ENCODE measurements around the gene NKX1-1.

NKX1-1 gene

GRCh38 chr4:1369091-1369450 lies 37.2 kb downstream of the NKX1-1 start:
- no peak for TF ChIP-seq CTCF (IDR thresholded peaks at IDR 0.05)
- H3K27me3 ChIP-seq = no peaks in the 10 kb centered on the region
- no peaks in the 10 kb centered on the region for H3K4me1 ChIP-seq (ENCODE audit: control insufficient read depth in 1 of 2, insufficient read depth in 1 of 2, low read depth in 1 of 2, low read length in 1 of 2)
- no peak overlapping the region for H3K4me3 ChIP-seq (ENCODE audit: low read depth in 1 of 2, low read length in 1 of 2)
- H3K36me3 ChIP-seq = peaks cover 84% of the 10 kb centered on the region
- H3K9me3 ChIP-seq = no peaks in the 10 kb centered on the region
- H3K27ac ChIP-seq = no peak overlapping the region

GRCh38 chr4:1368421-1369090 lies 37.7 kb downstream of the NKX1-1 start:
- H3K4me3 ChIP-seq (ENCODE audit: low read depth in 1 of 2, low read length in 1 of 2) = no peak overlapping the region
- H3K4me1 ChIP-seq (ENCODE audit: control insufficient read depth in 1 of 2, insufficient read depth in 1 of 2, low read depth in 1 of 2, low read length in 1 of 2) = no peaks in the 10 kb centered on the region
- peaks cover 79% of the 10 kb centered on the region for H3K36me3 ChIP-seq
- no peak for TF ChIP-seq CTCF (IDR thresholded peaks at IDR 0.05)
- no peak overlapping the region for H3K27ac ChIP-seq
- no peaks in the 10 kb centered on the region for H3K9me3 ChIP-seq
- H3K27me3 ChIP-seq = no peaks in the 10 kb centered on the region

GRCh38 chr4:1367936-1368289 lies 38.3 kb downstream of the NKX1-1 start:
- H3K27ac ChIP-seq = no peak overlapping the region
- no peaks in the 10 kb centered on the region for H3K9me3 ChIP-seq
- no peaks in the 10 kb centered on the region for H3K4me1 ChIP-seq (ENCODE audit: control insufficient read depth in 1 of 2, insufficient read depth in 1 of 2, low read depth in 1 of 2, low read length in 1 of 2)
- peaks cover 75% of the 10 kb centered on the region for H3K36me3 ChIP-seq
- no peak overlapping the region for H3K4me3 ChIP-seq (ENCODE audit: low read depth in 1 of 2, low read length in 1 of 2)
- no peaks in the 10 kb centered on the region for H3K27me3 ChIP-seq
- TF ChIP-seq CTCF (IDR thresholded peaks at IDR 0.05) = no peak

GRCh38 chr4:1367230-1367935 lies 38.9 kb downstream of the NKX1-1 start:
- Histone ChIP-seq H3K36me3 (peaks cover 76% of the 10 kb centered on the region), H3K9me3 (no peaks in the 10 kb centered on the region), H3K4me1 (ENCODE audit: control insufficient read depth in 1 of 2, insufficient read depth in 1 of 2, low read depth in 1 of 2, low read length in 1 of 2) (no peaks in the 10 kb centered on the region), H3K4me3 (ENCODE audit: low read depth in 1 of 2, low read length in 1 of 2) (no peak overlapping the region), H3K27ac (no peak overlapping the region), H3K27me3 (no peaks in the 10 kb centered on the region)
- TF ChIP-seq CTCF (IDR thresholded peaks at IDR 0.05) = no peak

- H3K9me3 ChIP-seq = no peaks in the 10 kb centered on the region
- peaks cover 71% of the 10 kb centered on the region for H3K36me3 ChIP-seq
- H3K4me1 ChIP-seq (ENCODE audit: control insufficient read depth in 1 of 2, insufficient read depth in 1 of 2, low read depth in 1 of 2, low read length in 1 of 2) = no peaks in the 10 kb centered on the region
- H3K27ac ChIP-seq = no peak overlapping the region
- H3K27me3 ChIP-seq = no peaks in the 10 kb centered on the region
- H3K4me3 ChIP-seq (ENCODE audit: low read depth in 1 of 2, low read length in 1 of 2) = no peak overlapping the region
- no peak for TF ChIP-seq CTCF (IDR thresholded peaks at IDR 0.05)
These were observed 39.6 kb downstream of the NKX1-1 start for GRCh38 chr4:1366371-1367229.

Measured in neutrophil (primary cell).